OCI-M1 (cell line): Measurements from ENCODE around the gene PRUNE2.

Experiments
- DNase-seq: peaks from one replicate; lab custom pipeline; 2025; lab: John Stamatoyannopoulos, UW

PRUNE2 gene

GRCh38 chr9:76655971-76656370, 249.9 kb downstream of the PRUNE2 start:
- DNase-seq: peak; percentile 48

- DNase-seq: peak; percentile 71
These were observed 250.8 kb downstream of the PRUNE2 start for GRCh38 chr9:76655121-76655541.

GRCh38 chr9:76654575-76654974, 251.3 kb downstream of the PRUNE2 start:
- peak; percentile 44 for DNase-seq

GRCh38 chr9:76654051-76654461, 251.9 kb downstream of the PRUNE2 start:
- no peak for DNase-seq

GRCh38 chr9:76652894-76653293, 253.0 kb downstream of the PRUNE2 start:
- peak; percentile 86 for DNase-seq

GRCh38 chr9:76651119-76651705, 254.7 kb downstream of the PRUNE2 start:
- DNase-seq: peak; percentile 81

- peak; percentile 81 for DNase-seq
These were observed 255.2 kb downstream of the PRUNE2 start for GRCh38 chr9:76650692-76651091.

- no peak for DNase-seq
These were observed 256.0 kb downstream of the PRUNE2 start for GRCh38 chr9:76649894-76650293.

- DNase-seq: peak; percentile 51
These were observed 259.7 kb downstream of the PRUNE2 start for GRCh38 chr9:76646249-76646648.

- no peak for DNase-seq
These were observed 261.2 kb downstream of the PRUNE2 start for GRCh38 chr9:76644647-76645250.

GRCh38 chr9:76644171-76644570, 261.7 kb downstream of the PRUNE2 start:
- DNase-seq: no peak

- no peak for DNase-seq
These were observed 262.4 kb downstream of the PRUNE2 start for GRCh38 chr9:76643399-76644117.

GRCh38 chr9:76642701-76643209, 263.2 kb downstream of the PRUNE2 start:
- no peak for DNase-seq

GRCh38 chr9:76642074-76642473, 263.8 kb downstream of the PRUNE2 start:
- no peak for DNase-seq

GRCh38 chr9:76638001-76638400, 267.9 kb downstream of the PRUNE2 start:
- no peak for DNase-seq

- DNase-seq: no peak
These were observed 268.5 kb downstream of the PRUNE2 start for GRCh38 chr9:76637416-76637815.

GRCh38 chr9:76634356-76635054, 271.4 kb downstream of the PRUNE2 start:
- DNase-seq: peak; percentile 81

- peak; percentile 89 for DNase-seq
These were observed 275.0 kb downstream of the PRUNE2 start for GRCh38 chr9:76630916-76631315.

- DNase-seq: peak; percentile 90
These were observed 276.5 kb downstream of the PRUNE2 start for GRCh38 chr9:76629205-76629990.

GRCh38 chr9:76628155-76628554, 277.8 kb downstream of the PRUNE2 start:
- DNase-seq: no peak

- no peak for DNase-seq
These were observed 278.9 kb downstream of the PRUNE2 start for GRCh38 chr9:76626980-76627379.

- DNase-seq: peak; percentile 37
These were observed 279.8 kb downstream of the PRUNE2 start for GRCh38 chr9:76626141-76626540.
